ENCODE measurements around the gene EVI5.

The EVI5 gene

DNA sequence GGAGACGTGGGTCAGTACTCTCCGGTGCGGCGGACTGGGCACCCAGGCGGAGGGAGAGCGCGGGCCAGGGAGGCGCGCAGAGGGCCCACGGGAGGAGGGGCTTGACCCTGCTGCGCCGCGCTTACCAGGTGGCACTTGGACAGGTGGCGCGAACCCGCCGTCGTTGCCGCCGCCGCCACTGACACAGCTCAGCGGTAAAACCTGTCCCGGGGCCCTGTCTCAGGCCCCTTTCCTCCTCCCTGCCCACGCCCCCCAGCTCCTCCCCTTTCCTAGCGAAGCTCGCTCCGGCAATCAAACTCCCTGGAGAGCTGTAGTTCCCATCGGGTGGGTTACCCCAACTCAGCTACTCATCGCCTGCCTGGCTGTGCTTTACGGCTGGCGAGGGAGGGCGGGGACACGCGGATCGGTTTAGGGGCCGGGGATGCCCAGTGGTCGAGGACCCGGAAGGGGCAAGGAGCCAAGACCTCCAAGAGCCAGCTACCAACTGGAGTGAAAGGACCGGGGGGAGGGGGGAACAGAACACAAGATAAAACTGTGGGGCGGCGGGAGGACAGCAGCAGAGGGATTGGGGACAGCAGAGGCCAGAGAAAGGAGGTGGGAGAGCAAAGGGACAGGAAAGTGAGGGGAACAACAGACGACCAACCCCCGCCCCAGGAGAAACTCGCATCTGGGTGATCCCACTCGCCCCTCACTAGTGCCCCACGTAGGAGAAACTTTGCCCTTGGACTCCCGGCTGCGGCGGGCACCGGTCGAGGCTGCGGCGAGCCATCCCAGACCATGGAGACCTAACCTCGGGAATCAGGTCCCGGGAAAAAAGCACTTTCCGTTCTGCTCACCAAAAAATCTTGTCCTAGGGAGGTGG lies 301.1 kb downstream of the EVI5 start:
- peak; percentile 41 for DNase-seq (ENCODE audit: low spot score)

DNA sequence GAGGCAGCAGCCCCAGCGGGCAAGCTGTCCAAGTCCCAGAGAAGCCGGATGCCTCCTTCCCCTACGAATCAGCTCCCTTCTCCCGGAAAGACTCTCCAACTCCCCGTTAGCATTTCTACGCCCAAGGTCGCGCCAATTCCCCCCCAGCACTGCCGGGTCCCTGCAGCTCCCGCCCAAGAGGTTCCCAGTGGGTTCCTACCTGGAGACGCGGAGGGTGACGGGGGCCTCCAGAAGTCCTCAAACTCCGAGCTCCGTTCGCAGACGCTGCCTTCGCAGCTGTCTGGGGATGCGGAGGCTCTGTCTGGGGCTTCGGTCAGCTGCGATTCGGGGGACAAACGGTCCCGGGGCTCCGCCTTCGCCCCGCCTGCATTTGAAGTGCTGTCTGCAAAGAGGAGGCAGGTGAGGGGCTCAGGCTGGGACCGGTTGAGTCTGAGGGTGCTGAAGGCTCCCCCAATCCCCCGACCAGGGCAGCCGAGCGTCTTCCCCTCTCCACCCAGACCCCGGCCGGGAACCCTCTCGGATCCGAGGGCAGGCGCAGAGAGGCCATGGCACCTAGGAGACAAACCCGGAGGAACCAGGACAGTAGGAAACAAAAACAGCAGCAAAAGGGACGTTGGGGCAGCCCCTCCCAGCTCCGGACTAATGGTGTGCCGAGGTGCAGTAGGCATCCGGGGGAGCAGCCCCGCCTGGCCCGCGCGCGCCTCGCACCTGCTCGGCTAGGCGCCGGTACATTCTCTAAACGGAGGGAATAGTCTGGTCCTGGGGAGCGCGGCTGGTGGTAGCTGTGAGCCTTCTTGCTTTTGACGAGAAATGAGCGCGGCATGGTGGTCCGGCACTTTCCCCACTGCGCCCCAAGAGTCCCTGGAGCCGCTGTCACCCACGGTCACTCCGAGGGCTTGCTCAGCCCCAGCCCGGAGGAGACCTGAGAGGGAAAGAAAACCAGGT lies 302.0 kb downstream of the EVI5 start:
- DNase-seq (ENCODE audit: low spot score): no peak

DNA sequence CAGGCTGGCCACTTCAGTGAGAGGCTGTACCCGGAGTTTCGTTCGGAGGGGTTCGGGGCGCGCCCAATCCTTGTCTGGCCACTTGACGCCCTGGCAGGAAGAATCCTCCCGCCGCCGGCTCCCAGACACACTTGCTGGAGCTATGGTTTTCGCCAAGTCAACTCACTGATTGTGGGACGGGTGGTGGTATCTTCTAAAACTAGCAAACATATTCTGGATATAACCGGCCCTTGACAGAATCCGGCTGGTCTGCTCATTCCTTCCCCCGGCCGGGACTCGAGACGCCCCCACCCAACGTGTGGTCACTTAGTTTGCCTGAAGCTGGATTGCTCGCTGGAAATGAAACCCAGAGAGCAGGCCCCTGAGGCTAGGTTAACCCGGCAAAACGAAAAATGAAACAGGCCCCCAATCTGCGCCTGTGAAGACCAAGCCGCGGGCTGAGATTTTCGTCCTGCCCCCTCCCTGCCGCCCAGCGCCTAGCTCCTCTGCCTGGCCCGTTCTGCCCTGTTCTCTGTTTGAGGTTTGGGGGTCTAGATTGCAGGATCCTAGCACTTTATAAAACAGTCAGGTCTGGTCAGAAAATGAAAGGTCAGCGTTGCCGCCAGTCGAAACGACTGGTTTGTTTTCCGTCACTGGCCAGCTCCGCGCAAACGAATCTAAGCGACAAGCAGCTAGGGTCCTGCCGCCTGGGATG lies 302.8 kb downstream of the EVI5 start:
- DNase-seq (ENCODE audit: low spot score): no peak

DNA sequence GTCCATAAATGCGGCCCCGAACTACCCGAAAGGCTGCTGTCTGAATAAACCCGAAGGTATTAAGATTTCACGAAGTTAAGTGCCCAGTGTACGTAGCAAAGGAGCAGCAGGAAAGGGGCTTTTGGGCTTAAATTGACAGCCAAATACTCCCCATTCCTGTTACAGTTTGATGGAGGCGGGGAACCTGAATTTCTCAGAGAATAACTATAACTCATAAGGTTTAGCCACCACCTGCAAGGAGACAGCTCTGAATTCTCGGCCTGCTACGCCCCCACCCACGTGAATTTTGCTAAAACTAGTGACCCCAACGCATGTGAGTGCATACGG lies 303.3 kb downstream of the EVI5 start:
- DNase-seq (ENCODE audit: low spot score): no peak

DNA sequence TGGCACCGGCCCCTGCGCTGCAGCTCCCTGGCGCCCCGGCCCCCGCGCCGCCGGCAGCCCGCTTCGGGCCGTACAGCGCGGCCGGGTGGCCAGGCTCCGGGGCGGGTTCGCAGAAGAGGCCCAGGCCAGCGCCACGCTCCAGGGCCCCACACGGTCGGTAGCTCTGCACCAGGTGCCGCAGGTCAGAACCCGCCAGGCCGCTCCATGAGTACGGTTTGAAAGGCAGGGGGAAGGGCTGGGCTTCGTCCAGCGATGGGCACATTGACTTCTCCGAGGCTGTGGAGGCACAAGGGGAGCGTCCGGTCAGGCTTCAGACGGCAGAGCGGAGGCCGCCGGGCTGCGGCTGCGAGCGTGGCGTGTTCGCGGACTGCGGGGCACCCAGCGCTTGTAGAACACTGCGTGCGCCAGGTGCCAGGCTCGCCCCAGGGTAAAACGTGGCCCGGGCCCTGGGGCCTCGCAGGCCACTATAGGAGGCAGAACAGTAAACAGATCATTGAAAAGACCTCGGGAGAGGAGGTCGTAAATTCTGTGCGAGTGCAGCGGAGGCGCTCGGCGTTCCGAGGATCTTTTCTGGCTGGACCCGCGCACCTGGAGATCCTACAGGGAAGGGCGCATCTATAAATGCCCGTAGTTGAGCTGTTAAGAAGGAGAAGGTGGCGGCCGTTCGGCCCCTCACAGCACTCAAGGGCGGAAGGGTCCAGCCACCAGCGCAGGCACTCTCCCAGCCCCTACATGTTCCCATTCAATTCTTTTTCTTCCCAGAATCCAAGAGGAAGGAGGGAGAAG lies 303.9 kb downstream of the EVI5 start:
- no peak for DNase-seq (ENCODE audit: low spot score)

DNA sequence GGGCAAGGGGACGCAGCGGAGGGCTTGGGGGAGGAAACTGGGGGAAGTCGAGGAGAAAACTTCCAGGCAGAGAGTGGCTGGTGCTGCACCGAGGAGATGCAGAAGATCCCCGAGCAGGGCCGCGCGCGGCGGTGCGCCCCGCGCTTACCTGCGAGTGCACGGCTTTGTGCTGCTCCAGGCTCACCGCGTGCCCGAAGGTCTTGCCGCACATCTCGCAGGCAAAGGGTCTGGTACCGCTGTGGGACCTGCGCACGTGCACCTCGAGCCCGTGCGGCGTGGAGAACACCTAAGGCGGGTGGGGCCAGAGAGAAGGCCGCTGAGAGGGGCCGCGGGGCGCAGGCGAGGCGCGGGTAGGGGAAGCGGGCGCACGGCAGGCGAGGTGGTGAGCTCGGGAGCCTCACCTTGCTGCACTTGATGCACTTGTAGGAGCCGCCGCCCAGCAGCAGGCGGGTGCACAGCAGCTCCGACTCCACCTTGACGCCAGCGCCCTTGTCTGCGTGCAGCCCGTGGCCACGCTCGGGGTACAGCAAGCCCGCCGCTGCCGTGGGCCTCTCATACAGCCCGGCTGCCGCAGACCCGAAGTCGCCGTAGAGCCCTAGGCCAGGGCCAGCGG lies 304.6 kb downstream of the EVI5 start:
- DNase-seq (ENCODE audit: low spot score): no peak

DNA sequence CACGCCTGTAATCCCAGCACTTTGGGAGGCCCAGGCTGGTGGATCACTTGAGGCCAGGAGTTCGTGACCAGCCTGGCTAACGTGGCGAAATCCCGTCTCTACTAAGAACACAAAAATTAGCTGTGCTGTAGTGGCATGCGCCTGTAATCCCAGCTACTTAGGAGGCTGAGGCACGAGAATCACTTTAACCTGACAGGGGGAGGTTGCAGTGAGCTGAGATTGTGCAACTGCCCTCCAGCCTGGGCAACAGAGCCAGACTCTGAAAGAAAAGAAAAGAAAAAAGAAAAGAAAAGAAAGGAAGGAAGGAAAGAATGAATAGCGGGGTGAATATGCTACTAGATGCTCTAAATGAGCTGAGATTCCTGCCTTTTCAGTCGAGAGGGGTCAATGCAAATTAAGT lies 305.3 kb downstream of the EVI5 start:
- DNase-seq (ENCODE audit: low spot score): no peak

DNA sequence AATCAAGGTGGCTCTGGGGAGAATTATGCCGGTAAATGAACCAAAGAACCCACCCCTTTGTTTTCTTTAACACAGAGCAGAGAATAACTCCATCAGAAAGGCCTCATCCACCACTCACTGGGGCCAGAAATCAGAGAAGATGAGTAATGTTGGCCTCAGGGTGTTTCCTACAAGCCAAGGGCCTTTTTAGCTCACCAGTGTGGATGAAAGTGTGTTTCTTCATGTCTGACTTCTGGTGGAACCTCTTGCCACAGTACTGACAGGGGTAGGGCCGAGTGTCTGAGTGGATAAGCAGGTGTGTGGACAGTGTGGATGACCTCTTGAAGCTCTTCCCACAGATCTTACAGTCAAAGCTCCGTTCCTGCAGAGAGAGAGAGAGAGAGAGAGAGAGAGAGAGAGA lies 306.5 kb downstream of the EVI5 start:
- DNase-seq (ENCODE audit: low spot score): no peak

DNA sequence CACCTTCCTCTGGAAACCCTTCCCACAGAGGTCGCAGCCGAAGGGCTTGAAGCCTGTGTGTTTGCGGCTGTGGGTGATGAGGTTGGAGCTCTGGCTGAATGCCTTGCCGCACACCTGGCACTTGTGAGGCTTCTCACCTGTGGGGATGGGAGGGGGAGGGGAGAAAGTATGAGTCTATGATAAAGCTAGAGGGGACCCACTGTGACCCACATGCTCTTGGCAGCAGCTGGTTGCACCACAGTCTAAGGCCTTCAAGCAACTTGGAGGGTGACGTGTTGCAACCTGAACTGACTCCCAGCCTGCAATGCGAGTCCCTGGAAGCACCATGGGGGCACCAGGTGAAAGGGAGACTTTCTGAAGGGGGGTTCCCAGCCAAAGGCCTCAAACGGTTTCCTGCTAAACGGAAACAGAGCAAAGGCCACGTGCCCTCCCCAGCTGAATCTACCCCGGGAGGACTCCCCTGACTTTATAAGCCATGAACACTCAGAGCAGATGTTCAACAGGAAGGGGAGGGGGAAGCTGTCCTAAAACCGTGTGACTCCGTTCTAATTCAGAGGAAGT lies 308.8 kb downstream of the EVI5 start:
- DNase-seq (ENCODE audit: low spot score): peak; percentile 70

DNA sequence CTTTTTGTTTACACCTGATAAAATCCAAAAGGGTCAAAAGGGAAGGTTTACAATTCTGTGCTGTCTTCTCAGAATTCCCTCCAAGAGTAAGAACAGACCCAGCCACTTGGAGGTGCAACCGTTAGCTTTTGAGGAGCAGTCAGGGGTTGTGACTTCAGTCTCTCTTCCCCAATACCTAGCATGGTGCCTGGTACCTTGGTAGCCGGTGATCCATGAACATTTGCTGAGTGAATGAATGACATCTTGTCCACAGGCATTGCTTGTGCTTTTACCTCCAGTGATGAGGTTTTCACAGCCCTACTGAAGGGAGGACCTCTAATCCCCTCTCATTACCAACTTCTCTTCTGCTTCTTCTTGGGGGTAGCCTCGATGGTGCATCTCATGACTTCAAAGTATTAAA lies 309.9 kb downstream of the EVI5 start:
- no peak for DNase-seq (ENCODE audit: low spot score)

DNA sequence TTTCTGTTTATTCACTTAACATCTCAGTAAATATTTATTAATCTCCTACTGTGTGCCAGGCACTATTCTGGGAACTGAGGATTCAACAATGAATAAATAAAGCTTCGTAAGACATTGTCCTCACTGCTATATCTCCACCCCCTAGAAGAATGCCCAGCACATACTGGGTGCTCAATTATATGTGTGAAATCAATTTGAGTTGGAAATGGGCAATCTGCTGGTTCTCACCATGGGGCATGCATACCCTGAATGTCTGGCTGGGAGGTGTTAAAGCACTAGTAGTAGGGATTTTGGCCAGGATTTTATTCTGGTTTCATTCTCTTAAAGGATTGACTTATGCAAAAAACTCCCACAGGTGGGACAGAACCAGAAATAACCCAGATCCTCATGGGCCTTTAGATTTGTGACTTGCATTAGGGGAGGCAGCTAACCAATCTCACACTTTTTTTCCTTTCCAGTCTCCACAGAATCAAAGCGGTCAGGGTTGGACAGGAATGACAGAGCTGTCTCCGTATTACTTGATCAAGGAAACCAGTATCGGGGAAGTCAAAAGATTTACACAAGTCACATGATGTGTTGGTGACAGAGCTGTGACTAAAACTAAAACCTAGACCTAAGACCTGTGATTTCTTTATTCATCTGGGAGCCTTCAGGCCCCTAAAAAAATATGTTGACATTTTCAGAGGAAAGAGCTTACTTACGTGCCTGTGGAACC lies 311.0 kb downstream of the EVI5 start:
- peak; percentile 32 for DNase-seq (ENCODE audit: low spot score)

DNA sequence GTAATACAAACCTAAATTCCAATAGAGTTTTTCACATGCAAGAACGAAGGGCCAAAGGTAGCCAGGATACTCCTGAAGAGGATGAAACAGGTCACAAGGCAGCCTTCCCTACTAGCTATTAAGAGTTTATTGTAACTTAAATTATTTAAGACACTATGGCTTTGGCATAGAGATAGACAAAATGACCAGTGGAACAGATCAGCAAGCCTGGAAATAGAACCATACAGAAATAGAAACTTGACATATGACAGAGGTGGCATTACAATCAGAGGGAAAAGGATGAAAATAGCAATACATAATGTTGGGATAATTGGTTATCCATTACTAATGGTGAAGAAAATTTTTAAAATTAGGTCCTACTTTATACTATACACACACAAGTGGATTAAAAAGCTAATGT lies 314.7 kb downstream of the EVI5 start:
- DNase-seq (ENCODE audit: low spot score): no peak

DNA sequence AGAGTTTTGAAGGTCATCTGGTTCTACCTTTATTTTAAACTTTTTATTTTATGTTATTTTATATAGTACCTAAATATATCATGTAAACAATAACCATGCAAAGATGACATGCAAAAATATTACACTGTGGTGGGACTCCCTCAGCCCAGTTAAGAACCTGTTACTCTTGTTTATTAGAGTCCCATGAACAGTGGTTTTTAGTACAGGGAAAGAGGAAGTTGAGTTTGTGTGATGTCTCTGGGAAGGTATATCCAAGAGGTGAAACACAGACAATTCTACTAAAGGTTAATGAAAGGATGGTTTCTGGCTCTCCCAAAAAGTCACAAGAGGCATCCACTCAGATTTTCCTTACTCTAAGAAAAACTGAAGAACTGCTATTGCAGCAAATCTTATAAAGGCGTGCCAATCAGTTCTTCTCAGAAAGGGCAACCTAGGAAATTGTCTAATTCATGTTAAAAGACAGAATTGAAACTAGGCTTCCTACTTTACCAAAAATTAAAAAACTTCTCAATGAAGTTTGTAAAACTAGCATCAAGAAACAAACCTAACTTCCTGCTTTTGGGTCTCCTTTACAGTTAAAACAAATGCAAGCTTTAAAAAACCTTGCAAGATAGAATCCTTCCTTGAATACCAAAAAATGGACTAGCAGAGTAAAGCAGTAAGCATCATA lies 318.1 kb downstream of the EVI5 start:
- DNase-seq (ENCODE audit: low spot score): no peak

DNA sequence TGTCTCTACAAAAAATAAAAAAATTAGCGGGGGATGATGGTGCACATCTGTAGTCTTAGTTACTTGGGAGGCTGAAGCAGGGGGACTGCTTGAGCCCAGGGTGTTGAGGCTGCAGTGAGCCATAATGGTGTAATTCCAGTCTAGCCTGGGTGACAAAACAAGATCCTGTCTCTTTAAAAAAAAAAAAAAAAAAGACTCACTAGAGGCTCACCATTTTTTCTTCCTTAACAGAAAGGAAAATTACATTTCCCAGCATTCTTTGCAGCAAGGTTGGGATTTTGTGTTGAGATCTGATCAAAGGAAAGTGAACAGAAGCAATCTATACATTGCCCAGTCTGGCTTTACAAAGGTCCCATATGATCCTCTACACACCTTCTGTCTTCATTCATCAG lies 319.7 kb downstream of the EVI5 start:
- no peak for DNase-seq (ENCODE audit: low spot score)

DNA sequence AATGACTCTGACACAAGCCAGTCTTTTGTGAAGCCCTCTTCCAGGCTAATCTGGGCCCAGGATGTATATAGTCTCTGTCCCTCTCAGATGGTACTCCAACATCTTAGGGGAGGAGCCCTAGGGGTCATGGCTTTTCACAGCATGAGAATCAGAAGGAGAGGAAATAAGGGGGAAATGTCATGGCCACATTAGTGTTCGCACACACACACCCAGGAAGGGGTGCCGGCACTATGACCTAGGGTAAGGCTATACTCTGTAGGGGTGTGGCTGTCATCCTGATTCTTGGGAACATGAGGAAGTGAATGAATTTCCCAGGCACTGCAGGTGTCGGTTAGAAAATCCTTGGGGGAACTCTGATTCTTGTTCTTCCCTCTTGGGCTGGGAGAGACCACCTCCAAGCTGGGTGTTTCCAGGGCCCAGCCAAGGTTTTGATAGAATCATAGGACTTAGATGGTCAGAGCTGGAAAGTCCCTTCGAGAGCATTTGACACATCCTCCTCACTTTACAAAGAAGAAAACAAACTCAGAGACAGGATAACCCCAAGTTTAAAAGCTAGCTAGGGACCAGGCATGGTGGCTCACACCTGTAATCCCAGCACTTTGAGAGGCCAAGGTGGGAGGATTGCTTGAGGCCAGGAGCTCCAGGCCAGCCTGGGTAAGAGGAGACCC lies 320.2 kb downstream of the EVI5 start:
- no peak for DNase-seq (ENCODE audit: low spot score)

DNA sequence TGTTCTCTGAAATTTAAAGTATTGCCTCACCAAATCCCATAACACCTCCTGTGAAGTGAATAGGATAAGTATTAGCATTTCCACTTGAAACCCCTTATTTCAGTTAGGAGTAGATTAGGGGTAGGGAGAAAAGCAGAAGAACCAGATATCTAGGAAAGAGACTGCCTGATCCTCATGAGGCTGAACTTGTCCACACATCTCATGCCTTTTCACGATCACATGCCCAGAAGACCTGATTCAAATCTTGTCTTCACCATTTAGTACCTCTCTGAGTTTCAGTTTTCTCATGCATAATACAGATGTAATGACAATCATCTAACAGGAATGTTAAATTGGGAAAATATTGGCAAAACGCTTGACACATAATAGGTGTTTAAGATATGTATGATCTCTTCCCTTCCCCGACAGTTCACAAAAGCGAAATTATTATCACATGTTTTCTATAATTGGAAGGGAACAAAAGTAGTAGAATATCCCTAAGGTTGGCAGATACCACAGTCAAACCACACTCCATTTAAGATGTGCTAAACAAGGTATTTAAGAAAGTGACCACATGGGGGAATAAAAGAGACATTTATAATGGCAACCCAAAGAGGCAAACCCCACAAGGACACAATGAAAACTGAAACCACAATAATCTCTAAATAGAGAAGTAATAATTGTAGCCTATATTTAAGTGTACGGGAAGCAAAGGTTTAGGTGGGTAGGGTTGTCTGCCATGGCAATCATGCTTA lies 323.4 kb downstream of the EVI5 start:
- no peak for DNase-seq (ENCODE audit: low spot score)

DNA sequence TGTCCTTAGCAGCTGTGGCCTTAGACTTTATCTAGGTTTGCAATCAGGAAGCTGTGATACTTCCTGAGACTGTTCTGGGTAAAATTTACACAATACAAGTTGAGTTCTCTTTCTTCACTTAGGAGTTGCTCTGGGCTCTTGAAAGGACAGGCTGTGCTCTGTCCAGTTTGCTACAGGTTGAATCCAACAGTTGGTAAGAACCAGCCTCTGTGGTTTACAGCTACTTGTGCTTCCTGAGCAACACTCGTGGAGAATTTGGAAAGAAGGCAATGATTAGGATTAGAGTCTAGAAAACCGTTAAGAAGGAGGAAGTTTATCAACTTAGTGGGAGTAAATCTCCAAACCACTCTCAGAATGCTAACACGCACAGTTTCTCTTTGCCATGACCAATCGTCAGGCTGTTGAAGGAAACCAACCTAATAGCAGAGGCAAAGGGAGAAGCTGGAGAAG lies 325.0 kb downstream of the EVI5 start:
- DNase-seq (ENCODE audit: low spot score): no peak

Data from CD4-positive, alpha-beta T cell treated with Interleukin-2 at 100 ng/mL for 4 hours (primary cell).